Left lobe of liver (tissue), 2 donors: ENCODE results near the gene MAP4K2. TPM values are rescaled to one million over a fixed set of nuclear protein-coding genes. Genes with fewer than 3 reads are reported as not detected.

Experiments used
- ATAC-seq: fragments of 200-7000 bp; cut with Tn5 transposase; one replicate; pipeline ENCODE4 v1.9.1; 2020; ENCODE audit warnings: mild to moderate bottlenecking, moderate library complexity
- DNase-seq: peaks from one replicate; pipeline ENCODE4 v3.0.0-alpha.2; 2020; ENCODE audit warnings: low spot score
- total RNA-seq: library from RNA; stranded (reverse); gene quantifications from one replicate; pipeline ENCODE4 v1.2.1, GENCODE V29; 2021
- donor health status: DM: no; HTN: no; CAD: no; lungs with moderate emphysema.
- donor health status: DM: no; HTN: yes; CAD: no.

Gene MAP4K2
- total RNA-seq, 1 donor from 2014 or later, result 6.6 TPM

GRCh38 chr11:64757549-64758329 is 45.3 kb downstream of the MAP4K2 start:
- DNase-seq, result no peak

DNA sequence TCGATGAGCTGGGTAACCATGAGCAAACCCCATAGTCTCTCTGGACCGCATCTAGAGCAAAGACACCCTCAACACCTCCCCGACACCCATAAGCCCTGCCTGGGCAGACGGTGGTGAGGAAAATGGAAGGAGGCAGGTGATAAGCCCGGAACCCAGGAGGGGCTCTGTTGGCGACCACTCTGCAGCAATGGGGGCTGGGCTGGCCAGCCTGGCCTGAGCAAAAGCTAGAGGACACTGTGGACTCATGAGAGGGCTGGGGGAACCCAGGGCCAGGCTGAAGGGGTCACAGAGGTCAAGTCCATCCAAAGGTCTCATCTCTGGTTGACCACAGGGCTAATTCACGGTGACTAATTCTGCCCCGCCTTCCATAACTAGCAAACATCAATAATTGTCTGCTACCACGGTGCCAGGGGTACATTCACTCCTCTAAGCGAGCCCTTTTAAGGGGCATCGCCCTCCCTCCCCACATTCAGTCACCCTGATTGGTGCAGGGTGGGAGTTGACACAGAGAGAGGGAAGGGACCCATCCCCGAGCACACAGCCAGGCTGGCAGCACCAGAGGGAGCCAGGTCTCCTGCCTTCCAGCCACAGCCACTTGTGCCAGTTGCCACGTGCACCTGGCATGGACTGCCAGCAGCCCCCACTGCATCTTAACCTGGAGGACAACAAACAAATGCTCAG is 47.2 kb downstream of the MAP4K2 start:
- no peak for ATAC-seq
- no peak for DNase-seq

More at GRCh38 chr11:64757549-64758329, 45.3 kb downstream of the MAP4K2 start:
- ATAC-seq, result no peak

GRCh38 chr11:64754919-64755662 is 47.9 kb downstream of the MAP4K2 start:
- DNase-seq (no peak), ATAC-seq (no peak)

GRCh38 chr11:64754124-64754918 is 48.7 kb downstream of the MAP4K2 start:
- ATAC-seq (no peak), DNase-seq (no peak)

DNA sequence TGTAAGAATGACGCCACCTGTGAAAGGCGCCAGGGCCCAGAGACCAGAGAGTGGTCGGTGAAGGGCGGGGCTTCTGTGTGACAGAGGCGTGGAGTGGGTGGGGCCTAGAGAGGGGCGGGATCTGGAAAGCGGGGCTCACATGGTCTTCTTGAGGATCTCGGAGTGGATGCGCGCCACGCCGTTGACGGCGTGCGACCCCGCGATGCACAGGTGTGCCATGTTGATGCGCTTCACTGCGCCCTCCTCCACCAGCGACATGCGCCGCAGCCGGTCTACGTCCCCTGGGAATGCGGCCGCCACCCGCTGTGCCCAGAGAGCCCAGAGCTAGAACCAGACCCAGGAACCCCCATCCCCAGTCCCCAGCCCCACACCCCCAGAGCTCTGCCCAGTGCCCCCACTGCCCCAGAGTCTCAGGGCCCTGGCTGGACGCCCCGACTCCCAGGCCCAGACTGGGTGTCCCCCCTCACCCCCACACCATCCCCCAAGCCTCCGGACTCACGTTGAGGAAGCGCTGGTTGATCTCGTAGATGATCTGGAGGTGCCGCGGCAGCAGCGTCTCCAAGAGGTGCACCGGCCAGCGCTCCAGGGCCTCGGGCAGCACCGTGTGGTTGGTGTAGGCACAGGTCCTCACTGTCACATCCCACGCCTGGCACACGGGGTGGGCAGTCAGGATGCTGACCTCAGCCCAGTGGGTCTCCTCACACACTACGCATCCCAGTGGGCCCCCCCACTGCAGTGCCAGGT is 49.5 kb downstream of the MAP4K2 start:
- DNase-seq (no peak), ATAC-seq (no peak)

- no peak for ATAC-seq
- DNase-seq, result no peak
Measured at GRCh38 chr11:64753019-64753379, 50.0 kb downstream of the MAP4K2 start.

GRCh38 chr11:64752175-64752970 is 50.6 kb downstream of the MAP4K2 start:
- no peak for DNase-seq
- no peak for ATAC-seq

DNA sequence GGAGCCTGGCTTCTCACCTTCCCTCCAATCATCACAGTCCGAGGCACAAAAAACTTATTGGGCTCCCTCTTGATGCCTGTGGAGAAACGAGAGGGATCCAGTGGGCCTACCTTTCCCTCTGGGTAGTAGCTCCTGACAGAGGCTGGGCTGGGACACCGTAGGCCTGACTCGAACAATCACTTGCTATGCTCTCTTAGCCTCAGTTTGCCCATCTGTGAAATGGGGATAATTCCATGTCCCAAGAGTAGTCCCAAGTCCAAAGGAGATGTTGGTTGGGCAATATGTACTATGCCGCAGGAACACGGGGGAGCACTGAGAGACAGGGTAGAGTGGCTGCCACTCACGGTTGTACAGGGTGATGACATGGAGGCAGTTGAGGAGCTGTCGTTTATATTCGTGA is 51.4 kb downstream of the MAP4K2 start:
- DNase-seq (no peak), ATAC-seq (no peak)

DNA sequence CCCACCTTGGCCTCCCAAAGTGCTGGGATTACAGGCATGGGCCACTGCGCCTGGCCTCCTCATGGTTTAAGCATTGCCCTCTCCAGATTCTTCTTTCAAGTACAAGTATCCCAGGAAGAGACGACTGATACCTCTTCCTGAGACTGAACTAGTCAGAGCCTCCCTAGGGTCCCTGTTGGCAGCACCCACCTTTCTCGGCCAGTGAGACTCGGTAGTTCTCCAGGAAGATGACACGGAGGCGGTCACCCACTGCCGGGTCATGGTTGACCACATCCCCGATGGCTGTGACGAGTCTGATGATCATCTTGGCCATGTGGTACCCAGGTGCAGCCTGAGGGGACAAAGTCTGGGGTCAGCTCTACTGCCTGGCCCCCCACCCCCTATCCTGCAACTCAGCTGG is 51.9 kb downstream of the MAP4K2 start:
- ATAC-seq (no peak), DNase-seq (no peak)

GRCh38 chr11:64750361-64751054 is 52.5 kb downstream of the MAP4K2 start:
- DNase-seq, result no peak
- ATAC-seq, result no peak

GRCh38 chr11:64747961-64748665 is 54.9 kb downstream of the MAP4K2 start:
- DNase-seq (no peak), ATAC-seq (no peak)

DNA sequence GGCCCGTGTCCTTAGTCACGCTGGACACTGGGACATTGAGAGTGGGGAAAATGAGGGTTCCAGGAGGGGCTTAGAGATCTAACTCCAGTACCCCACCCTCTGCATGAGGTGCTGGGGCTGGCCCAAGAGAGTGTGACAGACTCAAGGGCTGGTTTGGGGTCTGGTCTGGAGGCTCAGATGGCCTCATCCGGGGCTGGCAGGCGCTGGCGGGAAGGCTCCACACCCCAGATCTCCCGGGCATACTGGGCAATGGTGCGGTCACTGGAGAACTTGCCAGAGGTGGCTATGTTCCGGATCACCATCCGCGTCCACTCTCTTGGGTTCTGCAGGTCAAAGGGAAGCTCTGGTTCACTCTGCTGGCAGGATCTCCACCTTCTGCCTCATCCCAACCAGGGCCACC is 56.5 kb downstream of the MAP4K2 start:
- no peak for DNase-seq
- ATAC-seq, result no peak

GRCh38 chr11:64745521-64746328 is 57.3 kb downstream of the MAP4K2 start:
- ATAC-seq (peak; percentile 40), DNase-seq (peak; percentile 79)

DNA sequence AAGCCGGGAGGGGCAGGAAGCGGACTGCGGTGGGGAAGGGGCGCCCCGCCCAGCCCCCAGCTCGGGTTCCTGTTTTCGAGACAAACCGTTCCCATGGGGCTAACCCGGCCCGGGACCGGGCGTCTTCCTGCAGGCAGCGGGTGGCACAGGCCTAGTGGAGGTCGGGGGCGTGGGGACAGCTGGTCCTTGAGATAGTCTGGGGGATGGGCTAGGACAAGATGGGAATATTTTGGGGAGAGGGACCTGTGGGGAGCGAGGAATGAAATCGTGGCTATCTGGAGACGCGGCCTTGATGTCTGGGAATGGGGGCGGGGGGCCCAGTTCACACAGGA is 57.9 kb downstream of the MAP4K2 start:
- peak; percentile 76 for DNase-seq
- ATAC-seq, result peak; percentile 2

DNA sequence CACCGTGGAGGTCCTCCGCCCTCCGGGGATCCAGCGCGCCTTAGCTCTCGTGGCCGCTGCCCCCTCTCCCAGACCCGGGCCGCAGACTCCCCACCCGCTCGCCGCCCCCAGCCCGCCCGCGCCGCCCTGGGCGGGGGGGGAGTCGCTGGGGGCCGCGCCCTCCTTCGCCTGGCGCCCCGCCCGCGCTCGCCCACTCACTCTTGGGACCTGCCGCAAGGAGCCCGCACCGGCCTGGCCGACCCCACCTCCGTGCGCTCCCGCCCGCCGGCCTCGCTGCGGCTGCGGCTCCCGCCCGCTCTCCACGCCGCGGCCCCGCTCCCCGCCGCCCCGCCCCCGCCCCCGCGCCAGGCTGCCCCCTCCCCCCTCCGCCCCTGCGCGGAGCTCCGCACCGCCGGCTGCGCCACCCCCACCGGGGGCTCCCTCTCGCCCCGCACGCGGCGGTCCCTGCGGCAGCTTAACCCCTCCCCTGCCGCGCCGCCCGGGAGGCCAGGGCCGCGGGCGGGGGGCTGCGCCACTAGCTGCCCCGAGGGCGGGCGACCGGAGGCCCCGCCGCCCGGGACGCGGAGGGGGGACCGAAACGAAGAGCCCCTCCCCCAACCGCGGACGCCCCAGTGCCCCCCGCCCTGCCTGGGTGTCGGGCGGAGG is 58.3 kb downstream of the MAP4K2 start:
- ATAC-seq (no peak), DNase-seq (no peak)

GRCh38 chr11:64743591-64744543 is 59.1 kb downstream of the MAP4K2 start, which contains the start of gene RASGRP2:
TSS of gene RASGRP2 (minus strand) at chr11:64744142. CDS start at chr11:64742866, 1,276 bp downstream.
- peak; percentile 77 for DNase-seq
- peak; percentile 50 for ATAC-seq
